ENCODE data around the gene ADGRV1. TPM values are rescaled to one million over a fixed set of nuclear protein-coding genes. Genes with fewer than 3 reads are reported as not detected.
A peak's percentile ranks its signal among the peaks of the same experiment; 100 is the strongest.

ADGRV1 gene
- total RNA-seq, 1 experiment from 2014 or later, result 6.8 TPM

DNA sequence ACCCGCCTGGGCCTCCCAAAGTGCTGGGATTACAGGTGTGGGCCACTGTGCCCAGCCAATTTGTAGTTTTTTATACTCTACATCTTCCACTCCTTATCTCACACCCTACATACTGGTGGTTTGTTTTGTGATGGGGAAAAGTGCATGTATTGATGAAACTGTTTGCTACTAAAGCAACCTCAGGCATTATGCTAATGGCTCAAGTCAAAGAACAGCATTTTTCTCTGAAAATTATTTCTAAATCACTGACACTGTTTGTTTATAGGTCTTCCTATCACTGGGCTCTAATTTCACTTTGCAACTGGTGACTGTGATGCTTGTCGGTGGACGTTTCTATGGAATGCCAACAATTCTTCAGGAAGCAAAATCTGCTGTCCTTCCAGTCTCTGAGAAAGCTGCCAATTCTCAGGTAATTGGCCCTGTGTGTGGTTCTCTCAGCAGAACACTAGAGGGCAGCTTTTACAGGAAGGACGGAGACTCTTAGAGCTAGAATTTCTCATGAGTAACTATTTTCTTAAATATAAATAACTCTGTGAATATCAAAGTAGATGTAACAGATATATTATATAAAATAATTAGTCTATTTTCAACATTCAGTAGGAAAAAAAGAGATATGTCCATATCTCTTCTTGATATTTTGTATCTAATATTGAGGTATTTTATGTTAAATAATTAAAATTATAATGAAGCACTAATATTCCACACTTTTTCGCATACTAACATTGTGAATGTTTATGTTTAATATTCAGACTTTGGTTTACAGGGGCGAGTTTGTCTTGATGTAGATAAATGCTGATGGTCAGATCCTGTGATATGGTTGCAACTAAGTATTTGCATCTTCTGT, 244.1 kb downstream of the ADGRV1 start:
- no peaks in the 10 kb centered on the region for H3K9me3 ChIP-seq (ENCODE audit: low read depth, low read length, poor library complexity, severe bottlenecking)
- DNase-seq (ENCODE audit: low spot score), result peak; percentile 67
- TF ChIP-seq, protein P1, sequence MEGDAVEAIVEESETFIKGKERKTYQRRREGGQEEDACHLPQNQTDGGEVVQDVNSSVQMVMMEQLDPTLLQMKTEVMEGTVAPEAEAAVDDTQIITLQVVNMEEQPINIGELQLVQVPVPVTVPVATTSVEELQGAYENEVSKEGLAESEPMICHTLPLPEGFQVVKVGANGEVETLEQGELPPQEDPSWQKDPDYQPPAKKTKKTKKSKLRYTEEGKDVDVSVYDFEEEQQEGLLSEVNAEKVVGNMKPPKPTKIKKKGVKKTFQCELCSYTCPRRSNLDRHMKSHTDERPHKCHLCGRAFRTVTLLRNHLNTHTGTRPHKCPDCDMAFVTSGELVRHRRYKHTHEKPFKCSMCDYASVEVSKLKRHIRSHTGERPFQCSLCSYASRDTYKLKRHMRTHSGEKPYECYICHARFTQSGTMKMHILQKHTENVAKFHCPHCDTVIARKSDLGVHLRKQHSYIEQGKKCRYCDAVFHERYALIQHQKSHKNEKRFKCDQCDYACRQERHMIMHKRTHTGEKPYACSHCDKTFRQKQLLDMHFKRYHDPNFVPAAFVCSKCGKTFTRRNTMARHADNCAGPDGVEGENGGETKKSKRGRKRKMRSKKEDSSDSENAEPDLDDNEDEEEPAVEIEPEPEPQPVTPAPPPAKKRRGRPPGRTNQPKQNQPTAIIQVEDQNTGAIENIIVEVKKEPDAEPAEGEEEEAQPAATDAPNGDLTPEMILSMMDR (conservative IDR thresholded peaks at IDR 0.05; ENCODE audit: low read depth, low read length), result peak; percentile 80
- no peak for TF ChIP-seq EZH2 (IDR thresholded peaks at IDR 0.05; ENCODE audit: borderline replicate concordance, low read depth, low read length, poor library complexity, severe bottlenecking)
- no peaks in the 10 kb centered on the region for H3K4me1 ChIP-seq (ENCODE audit: insufficient read depth, low read length, poor library complexity, severe bottlenecking)
- BruUV-seq (replicated peaks), result no TSS peak
- H3K27ac ChIP-seq (ENCODE audit: low read depth, low read length, poor library complexity, severe bottlenecking), result no peak overlapping the region
- ChIA-PET POLR2A (ENCODE audit: low non-redundant PET) (no interaction called here), CTCF (interaction anchor here (0.6 to 1.4 kb wide), 4 partner anchors 13 to 617 kb away, joined by 3 to 16 read pairs (median 4); no protein-coding TSS in a partner anchor)
- no peaks in the 10 kb centered on the region for H3K27me3 ChIP-seq (replicated peaks; ENCODE audit: insufficient read depth, low read depth, low read length, poor library complexity)
- no peaks in the 10 kb centered on the region for H3K36me3 ChIP-seq (ENCODE audit: insufficient read depth, low read length, poor library complexity, severe bottlenecking)
- intact Hi-C loops (cut with micrococcal nuclease; ENCODE audit: unreplicated experiment), result no loop called here
- no peak overlapping the region for H3K4me3 ChIP-seq (ENCODE audit: low read depth, low read length, poor library complexity, severe bottlenecking)

DNA sequence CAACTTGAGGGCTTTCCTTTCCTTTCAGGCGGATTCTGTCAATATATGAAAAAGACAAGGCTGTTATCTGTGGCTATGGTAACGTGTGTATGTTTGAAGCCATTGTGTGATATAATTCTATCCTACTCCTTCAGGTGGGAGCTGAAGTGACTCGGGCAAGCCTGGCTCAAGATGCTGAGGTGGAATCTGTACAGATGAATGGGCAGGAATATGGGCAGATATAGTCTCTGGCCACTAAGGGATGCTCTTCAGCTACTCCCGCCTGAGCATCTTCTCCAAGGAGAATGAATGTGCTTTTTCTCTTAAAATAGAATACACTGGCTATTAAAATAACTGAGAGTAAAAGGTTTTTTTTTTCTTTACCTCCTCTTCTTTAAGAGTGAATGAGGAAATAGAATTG, 244.8 kb downstream of the ADGRV1 start:
- Histone ChIP-seq H3K9me3 (ENCODE audit: low read depth, low read length, poor library complexity, severe bottlenecking) (no peaks in the 10 kb centered on the region), H3K27ac (ENCODE audit: low read depth, low read length, poor library complexity, severe bottlenecking) (no peak overlapping the region), H3K36me3 (ENCODE audit: insufficient read depth, low read length, poor library complexity, severe bottlenecking) (no peaks in the 10 kb centered on the region), H3K4me3 (ENCODE audit: low read depth, low read length, poor library complexity, severe bottlenecking) (no peak overlapping the region), H3K27me3 (replicated peaks; ENCODE audit: insufficient read depth, low read depth, low read length, poor library complexity) (no peaks in the 10 kb centered on the region), H3K4me1 (ENCODE audit: insufficient read depth, low read length, poor library complexity, severe bottlenecking) (no peaks in the 10 kb centered on the region)
- CTCF ChIA-PET, result interaction anchor here (0.6 to 1.4 kb wide), 2 partner anchors 12 to 616 kb away, joined by 3 to 16 read pairs; no protein-coding TSS in a partner anchor
- intact Hi-C loops (cut with micrococcal nuclease; ENCODE audit: unreplicated experiment), result no loop called here
- no peak for DNase-seq (ENCODE audit: low spot score)
- POLR2A ChIA-PET (ENCODE audit: low non-redundant PET), result no interaction called here
- TF ChIP-seq, protein P1 (conservative IDR thresholded peaks at IDR 0.05; ENCODE audit: low read depth, low read length), result no peak
- no peak for TF ChIP-seq EZH2 (IDR thresholded peaks at IDR 0.05; ENCODE audit: borderline replicate concordance, low read depth, low read length, poor library complexity, severe bottlenecking)
- no TSS peak for BruUV-seq (replicated peaks)

DNA sequence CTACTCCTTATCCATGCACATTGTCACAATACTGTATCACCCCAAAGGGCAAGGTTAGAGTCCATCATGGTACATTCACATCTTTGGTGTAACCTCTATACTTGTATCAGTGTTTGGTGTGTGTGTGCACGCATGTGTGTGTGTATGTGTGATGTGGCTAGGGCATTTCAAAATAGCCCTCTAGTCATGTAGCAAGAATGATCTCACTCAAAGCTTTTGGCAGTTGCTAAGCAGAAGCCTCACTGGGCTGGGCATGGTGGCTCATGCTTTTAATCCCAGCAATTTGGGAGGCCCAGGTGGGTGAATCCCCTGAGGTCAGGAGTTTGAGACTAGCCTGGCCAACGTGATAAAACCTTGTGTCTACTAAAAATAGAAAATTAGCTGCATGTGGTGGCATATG, 245.3 kb downstream of the ADGRV1 start:
- intact Hi-C loops (cut with micrococcal nuclease; ENCODE audit: unreplicated experiment), result no loop called here
- no peak for TF ChIP-seq EZH2 (IDR thresholded peaks at IDR 0.05; ENCODE audit: borderline replicate concordance, low read depth, low read length, poor library complexity, severe bottlenecking)
- TF ChIP-seq, protein P1 (conservative IDR thresholded peaks at IDR 0.05; ENCODE audit: low read depth, low read length), result no peak
- H3K4me1 ChIP-seq (ENCODE audit: insufficient read depth, low read length, poor library complexity, severe bottlenecking), result no peaks in the 10 kb centered on the region
- no peak overlapping the region for H3K27ac ChIP-seq (ENCODE audit: low read depth, low read length, poor library complexity, severe bottlenecking)
- no peak overlapping the region for H3K4me3 ChIP-seq (ENCODE audit: low read depth, low read length, poor library complexity, severe bottlenecking)
- DNase-seq (ENCODE audit: low spot score), result no peak
- no TSS peak for BruUV-seq (replicated peaks)
- H3K27me3 ChIP-seq (replicated peaks; ENCODE audit: insufficient read depth, low read depth, low read length, poor library complexity), result no peaks in the 10 kb centered on the region
- ChIA-PET POLR2A (ENCODE audit: low non-redundant PET) (no interaction called here), CTCF (no interaction called here)
- no peaks in the 10 kb centered on the region for H3K9me3 ChIP-seq (ENCODE audit: low read depth, low read length, poor library complexity, severe bottlenecking)
- H3K36me3 ChIP-seq (ENCODE audit: insufficient read depth, low read length, poor library complexity, severe bottlenecking), result no peaks in the 10 kb centered on the region

All from A673 (cell line).